Fibroblast of skin of scalp (primary cell): Measurements from ENCODE around the gene PLEKHA1.

Experiments
- DNase-seq: peaks from one replicate; pipeline ENCODE4 v3.0.0-alpha.2; 2013

PLEKHA1 gene

GRCh38 chr10:122462533-122463465, 88.3 kb downstream of the PLEKHA1 start:
- peak; percentile 41 for DNase-seq

GRCh38 chr10:122463466-122464249, 89.2 kb downstream of the PLEKHA1 start:
- DNase-seq, result no peak

- no peak for DNase-seq
These were observed 89.7 kb downstream of the PLEKHA1 start for GRCh38 chr10:122464250-122464510.

- no peak for DNase-seq
These were observed 90.1 kb downstream of the PLEKHA1 start for GRCh38 chr10:122464586-122464985.

- DNase-seq, result no peak
These were observed 91.0 kb downstream of the PLEKHA1 start for GRCh38 chr10:122465401-122466040.

- no peak for DNase-seq
These were observed 92.5 kb downstream of the PLEKHA1 start for GRCh38 chr10:122466951-122467381.

GRCh38 chr10:122467701-122468100, 93.2 kb downstream of the PLEKHA1 start:
- DNase-seq, result no peak

GRCh38 chr10:122468307-122468925, 93.9 kb downstream of the PLEKHA1 start:
- DNase-seq, result no peak

- peak; percentile 99 for DNase-seq
These were observed 94.6 kb downstream of the PLEKHA1 start for GRCh38 chr10:122468926-122469781.

- no peak for DNase-seq
These were observed 95.3 kb downstream of the PLEKHA1 start for GRCh38 chr10:122469848-122470247.

- DNase-seq, result peak; percentile 55
These were observed 97.1 kb downstream of the PLEKHA1 start for GRCh38 chr10:122471531-122472177.

- no peak for DNase-seq
These were observed 98.6 kb downstream of the PLEKHA1 start for GRCh38 chr10:122473116-122473515.

GRCh38 chr10:122474131-122474818, 99.8 kb downstream of the PLEKHA1 start:
- no peak for DNase-seq

- DNase-seq, result no peak
These were observed 100.6 kb downstream of the PLEKHA1 start for GRCh38 chr10:122475100-122475499.

GRCh38 chr10:122475591-122476332, 101.3 kb downstream of the PLEKHA1 start:
- peak; percentile 44 for DNase-seq

GRCh38 chr10:122476333-122476695, 101.8 kb downstream of the PLEKHA1 start:
- no peak for DNase-seq

GRCh38 chr10:122477436-122477835, 102.9 kb downstream of the PLEKHA1 start:
- DNase-seq, result no peak

GRCh38 chr10:122478971-122479370, 104.5 kb downstream of the PLEKHA1 start:
- DNase-seq, result no peak

- no peak for DNase-seq
These were observed 105.8 kb downstream of the PLEKHA1 start for GRCh38 chr10:122480146-122480833.
